HG02678 (cell line): ENCODE results near the gene TNPO2.
"Not testable (repeated sequence)": the region's sequence is repeated elsewhere in the genome, so short reads cannot be mapped to it uniquely, and the experiment has no call there.

Source experiments
- ATAC-seq: cut with Tn5 transposase; IDR thresholded peaks from one replicate; pipeline ENCODE4 v1.9.1; 2021; ENCODE audit warnings: mild to moderate bottlenecking, moderate library complexity; ENCODE audit not compliant: unreplicated experiment

TNPO2 gene

GRCh38 chr19:12706332-12706718 is 17.4 kb downstream of the TNPO2 start:
- no peak for ATAC-seq

GRCh38 chr19:12705654-12706331 is 17.9 kb downstream of the TNPO2 start:
- no peak for ATAC-seq

DNA sequence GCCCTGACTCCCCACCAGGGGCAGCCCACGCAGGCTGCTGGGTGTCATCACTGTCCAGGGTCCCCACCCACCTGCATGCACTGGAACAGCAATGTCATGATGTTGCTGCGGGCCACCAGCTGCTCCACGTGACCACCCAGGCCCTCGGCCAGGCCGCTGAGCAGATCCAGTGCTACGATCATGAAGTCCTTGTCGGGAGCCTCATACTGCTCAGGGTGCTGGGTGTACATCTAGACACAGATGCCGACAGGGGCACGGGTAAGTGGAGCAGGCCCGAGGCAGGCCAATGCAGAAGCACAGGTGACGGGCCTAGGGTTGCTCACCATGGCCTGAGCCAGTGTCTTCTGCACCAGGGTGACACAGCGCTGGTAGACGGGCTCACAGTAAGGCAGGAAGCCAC is 18.6 kb downstream of the TNPO2 start:
- no peak for ATAC-seq

DNA sequence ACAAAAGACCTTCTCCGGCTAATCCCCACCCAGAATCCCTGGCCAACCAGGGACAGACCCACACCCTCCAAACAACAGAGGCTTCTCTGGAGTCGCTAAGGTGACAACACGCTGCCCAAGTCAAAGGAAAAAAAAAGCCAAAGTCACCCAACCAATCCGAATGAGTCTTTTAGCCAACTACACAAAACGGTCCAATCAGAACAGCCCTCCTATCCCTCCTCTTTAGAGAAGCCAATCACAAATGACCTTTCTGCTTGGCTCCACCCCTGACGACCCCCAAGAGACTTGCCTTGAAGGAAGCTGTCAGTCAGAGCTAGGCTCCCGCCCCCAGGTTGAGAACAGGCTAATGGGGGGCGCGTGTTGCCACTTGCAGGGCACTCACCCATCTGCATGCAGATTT is 20.7 kb downstream of the TNPO2 start:
- no peak for ATAC-seq

DNA sequence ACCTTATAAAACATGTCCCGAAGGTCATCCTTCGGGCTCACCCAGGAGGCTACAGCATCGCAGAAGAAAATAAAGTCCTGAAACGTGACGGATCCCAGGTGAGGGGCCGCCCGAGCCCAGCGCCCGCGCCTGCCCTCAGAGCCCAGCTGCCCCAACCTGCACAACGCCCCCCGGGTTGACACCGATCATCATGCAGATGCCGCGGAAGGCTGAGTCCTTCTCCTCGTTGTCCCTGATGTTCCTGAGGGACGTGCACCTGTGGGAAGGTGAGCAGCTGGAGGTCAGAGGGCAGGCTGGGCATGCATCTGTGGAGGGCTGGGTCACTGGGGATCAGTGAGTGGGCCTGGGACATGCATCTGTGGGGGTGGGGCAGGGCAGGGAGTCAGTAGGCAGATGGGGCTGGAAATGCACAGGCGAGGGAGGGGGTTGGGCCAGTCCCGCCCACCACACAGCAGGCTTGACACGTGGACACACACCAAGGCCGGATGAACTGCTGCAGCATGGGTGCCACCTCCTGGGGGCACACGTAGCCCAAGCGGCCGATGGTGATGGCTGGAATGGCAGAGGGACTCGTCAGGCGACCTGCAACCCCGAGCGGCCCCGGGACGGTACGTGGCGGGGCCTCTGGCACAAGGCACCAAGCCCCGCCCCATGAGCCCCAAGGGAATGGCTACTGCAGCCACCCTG is 22.0 kb downstream of the TNPO2 start:
- no peak for ATAC-seq

DNA sequence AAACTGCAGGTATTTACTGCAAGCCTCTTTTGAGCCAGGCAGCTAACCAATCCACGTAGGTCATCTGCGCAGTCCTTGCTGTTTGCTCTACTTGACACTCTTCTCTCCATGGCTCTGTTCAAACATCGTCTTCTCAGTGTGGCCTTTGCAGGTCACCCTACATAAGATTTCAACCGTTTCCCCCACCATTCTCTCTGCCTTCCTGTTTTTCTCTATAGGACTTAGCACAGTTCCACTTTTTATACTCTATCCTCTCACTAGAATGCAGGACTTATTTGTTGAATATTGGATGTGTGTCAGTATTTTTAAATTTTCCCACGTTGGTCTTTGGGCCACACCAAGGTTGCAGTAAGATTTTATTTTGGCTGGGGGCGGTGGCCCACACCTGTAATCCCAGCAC is 25.6 kb downstream of the TNPO2 start:
- ATAC-seq: no peak

GRCh38 chr19:12697425-12697824 is 26.3 kb downstream of the TNPO2 start:
- not testable (repeated sequence) for ATAC-seq

- peak; percentile 80 for ATAC-seq
These were observed 27.1 kb downstream of the TNPO2 start, which contains the start of gene FBXW9 for GRCh38 chr19:12696366-12697335. Gene FBXW9 (minus strand): TSS chr19:12696631. CDS start chr19:12696581, 50 bp downstream.

DNA sequence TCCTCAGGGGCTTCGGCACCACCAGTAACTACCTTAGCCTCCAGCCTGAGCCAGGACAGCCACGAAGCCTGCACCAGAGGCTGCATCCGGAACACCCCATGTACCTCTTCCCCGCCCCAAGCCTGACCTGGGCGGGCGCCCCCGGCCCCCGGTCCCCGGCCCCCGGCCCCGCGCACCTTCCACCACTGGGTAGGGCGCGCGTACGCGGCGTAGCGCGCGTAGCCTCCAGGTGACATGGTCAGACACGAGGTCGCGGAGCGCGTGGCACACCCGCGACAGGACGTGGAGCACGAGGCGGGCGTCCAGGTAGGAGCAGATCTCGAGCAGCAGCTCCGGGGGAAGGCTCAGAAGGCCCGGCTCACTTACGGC is 27.8 kb downstream of the TNPO2 start:
- ATAC-seq: peak; percentile 24

DNA sequence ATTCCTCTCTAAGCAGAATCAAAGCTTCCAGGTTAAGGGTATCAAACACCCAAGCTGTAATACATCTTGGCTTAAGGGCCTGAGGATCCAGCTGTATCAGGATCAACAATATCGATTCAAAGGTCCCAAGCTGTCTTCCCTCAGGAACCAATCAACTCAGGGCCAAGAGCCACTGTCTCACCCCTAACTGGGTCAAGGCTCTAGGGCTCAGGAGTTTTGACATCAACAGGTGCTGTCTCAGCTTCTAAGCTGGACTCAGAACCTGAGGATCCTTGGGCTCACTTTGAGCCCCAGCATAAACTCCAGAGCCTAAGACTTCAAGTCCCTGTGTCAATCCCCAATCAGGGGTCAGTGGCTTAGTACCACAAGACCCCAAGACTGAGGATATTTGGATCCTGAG is 28.2 kb downstream of the TNPO2 start:
- no peak for ATAC-seq

GRCh38 chr19:12695096-12695495 is 28.6 kb downstream of the TNPO2 start:
- no peak for ATAC-seq

GRCh38 chr19:12694641-12695040 is 29.1 kb downstream of the TNPO2 start:
- no peak for ATAC-seq

DNA sequence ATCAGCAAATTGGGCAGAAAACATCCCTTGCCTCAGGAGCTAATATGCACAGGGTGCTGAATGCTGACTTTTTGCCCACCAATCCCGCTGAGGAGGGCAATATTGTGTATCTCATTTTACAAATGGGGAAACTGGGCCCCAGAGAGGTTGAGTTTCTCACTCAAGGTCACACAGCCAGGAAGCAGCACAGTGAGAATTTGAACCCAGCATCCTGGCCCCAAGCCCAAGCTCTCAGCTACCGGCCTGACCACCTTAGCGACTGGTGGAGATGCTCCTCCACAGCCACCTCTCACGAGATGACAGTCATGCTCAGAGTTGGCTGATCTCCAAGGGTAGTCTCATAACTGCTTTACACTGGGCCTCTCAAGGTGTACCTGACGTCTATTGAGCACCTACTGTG is 30.8 kb downstream of the TNPO2 start:
- no peak for ATAC-seq

- no peak for ATAC-seq
These were observed 34.0 kb downstream of the TNPO2 start for GRCh38 chr19:12689581-12690216.

GRCh38 chr19:12689012-12689411 is 34.7 kb downstream of the TNPO2 start:
- ATAC-seq: no peak

DNA sequence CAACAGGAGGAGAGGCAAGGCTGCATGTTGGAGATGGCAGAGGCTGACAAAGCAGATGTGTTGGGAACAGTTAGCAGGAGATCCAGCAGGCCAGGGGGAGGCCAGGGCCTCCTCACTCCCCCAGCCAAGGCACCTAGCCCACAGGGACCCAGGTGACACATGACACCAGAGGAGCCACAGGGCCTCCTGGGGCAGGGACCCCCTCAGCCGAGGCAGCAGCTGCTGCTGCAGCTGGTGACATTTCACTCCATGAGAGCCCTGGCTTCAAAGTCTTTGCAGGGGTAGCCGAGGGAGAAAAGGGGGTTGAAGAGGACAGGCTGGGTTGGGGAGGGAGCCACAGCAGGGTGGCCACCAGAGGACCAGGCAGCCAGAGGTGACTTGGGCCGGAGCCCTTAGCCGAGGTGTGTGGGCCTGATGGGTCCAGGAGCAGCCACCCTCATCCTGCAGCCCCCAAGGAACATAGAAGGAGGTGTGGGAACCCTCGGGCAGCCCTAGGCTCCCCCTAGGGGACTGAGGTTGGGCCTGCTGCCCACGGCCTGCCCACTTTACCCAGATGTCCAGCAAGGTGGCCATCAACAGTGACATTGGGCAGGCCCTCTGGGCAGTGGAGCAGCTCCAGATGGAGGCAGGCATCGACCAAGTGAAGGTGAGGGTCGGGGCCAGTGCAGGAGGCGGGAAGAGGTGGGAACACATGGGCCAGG is 36.1 kb downstream of the TNPO2 start, which contains the start of gene GNG14:
GNG14 (plus strand) TSS at position 503 of the 701 bp plus-strand sequence; CDS start at position 554, 51 bp downstream.
- no peak for ATAC-seq

- ATAC-seq: no peak
These were observed 37.9 kb downstream of the TNPO2 start for GRCh38 chr19:12685831-12686230.

DNA sequence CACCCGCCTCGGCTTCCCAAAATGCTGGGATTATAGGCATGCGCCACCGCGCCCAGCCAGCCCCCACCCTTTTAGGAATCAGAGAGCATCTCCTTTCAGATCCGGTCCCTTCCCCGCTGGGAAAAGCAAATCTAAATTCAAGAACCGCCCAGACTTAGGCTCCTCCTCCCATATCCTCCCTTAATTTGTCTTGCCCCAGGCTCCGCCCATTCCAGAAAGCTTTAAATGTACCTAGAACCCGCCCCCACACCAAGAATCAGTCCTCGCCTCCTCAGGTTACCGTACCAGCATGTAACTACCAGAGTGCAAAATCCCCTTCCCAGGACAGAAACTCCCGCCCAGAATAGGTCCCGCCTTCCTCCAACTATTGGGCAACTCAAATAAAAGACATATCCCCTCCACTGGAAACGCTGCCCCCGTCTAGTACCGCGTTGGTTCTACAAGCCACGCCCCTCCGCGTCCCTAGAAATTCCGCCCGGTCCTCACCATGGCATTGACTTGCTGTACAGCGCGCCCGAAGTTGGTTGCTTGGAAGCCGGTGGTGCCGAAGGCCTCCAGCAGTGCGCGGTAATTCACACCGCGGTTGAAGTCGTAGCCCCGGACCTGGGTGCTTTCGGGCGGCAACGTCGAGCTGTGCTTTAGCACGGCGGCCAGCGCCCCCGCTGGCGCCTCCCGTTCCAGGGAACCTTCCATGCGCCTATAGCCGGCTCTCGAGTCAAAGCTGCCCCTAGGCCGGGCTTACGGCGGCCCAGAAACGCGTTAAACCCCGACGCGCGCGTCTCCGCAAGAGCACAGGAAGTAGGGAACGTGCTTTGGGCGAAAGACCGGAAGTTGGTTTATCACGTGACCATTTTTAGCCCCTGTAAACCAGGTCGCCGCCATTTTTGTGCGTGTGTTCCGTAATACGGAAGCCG is 42.4 kb downstream of the TNPO2 start, which contains the start of gene DHPS:
DHPS (minus strand) TSS at position 807 of the 914 bp plus-strand sequence; CDS start at position 693, 114 bp downstream.
- peak; percentile 73 for ATAC-seq

DNA sequence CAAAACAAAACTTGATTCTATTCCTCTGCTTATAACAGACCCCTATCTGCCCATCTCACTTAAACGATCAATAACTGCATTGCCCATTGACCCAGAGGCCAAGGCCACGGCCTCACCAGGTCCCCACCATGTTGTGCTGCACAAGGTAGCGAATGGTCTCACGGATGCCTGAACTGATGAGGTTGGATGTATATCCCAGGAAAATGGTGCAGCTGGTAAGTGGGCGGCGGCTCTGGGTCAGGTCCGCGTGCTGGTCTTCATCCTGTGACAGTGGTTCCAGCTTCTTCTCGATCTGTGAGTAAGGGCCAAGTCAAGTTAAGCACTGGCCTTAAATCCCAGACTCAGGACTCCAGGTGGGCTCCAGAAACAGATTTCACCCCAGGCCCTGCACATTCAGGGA is 43.7 kb downstream of the TNPO2 start:
- no peak for ATAC-seq
